LNCAP (cell line): Measurements from ENCODE around the gene GNG7.

Source experiments
- TF ChIP-seq, protein P1 (sequence below): fragments of 450-650 bp; IDR thresholded peaks from 2 replicates; pipeline ENCODE4 v1.5.1; 2017; ENCODE audit warnings: mild to moderate bottlenecking

The GNG7 gene

DNA sequence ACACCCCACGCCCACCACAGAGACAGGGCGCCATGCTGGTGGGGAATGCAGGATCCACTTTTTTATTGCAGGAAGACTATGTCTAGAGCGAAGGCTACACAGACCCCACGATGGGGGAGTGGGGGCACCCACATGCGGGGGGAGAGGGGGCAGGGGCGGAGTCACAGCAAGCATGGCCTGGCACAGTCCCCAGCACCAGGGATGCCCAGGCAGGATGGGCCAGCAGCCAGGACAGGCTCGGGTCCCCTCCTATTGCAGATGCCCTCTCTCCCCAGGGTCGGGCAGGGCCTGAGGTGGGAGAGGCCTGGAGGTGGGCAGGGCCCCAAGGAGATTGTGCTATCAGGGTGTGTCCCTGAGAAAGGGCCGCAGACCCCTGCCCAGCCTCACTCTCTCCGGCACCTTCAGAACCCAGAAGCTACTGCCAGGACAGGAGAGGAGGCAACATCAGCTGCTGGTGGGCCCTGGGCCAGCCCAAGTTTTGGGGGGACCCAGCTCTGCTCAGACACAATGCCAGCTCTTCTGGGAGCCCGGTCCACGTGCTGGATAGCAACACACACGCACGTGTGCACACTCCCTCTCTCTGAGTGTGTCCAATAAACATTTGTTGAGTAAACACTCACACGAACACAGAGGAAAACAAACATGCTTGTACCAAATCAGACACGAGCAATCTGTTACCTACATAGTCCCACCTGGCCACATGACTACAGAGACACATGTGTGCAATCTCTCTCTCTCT is 12.2 kb upstream of the GNG7 start:
- TF ChIP-seq, protein P1, sequence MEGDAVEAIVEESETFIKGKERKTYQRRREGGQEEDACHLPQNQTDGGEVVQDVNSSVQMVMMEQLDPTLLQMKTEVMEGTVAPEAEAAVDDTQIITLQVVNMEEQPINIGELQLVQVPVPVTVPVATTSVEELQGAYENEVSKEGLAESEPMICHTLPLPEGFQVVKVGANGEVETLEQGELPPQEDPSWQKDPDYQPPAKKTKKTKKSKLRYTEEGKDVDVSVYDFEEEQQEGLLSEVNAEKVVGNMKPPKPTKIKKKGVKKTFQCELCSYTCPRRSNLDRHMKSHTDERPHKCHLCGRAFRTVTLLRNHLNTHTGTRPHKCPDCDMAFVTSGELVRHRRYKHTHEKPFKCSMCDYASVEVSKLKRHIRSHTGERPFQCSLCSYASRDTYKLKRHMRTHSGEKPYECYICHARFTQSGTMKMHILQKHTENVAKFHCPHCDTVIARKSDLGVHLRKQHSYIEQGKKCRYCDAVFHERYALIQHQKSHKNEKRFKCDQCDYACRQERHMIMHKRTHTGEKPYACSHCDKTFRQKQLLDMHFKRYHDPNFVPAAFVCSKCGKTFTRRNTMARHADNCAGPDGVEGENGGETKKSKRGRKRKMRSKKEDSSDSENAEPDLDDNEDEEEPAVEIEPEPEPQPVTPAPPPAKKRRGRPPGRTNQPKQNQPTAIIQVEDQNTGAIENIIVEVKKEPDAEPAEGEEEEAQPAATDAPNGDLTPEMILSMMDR: no peak

DNA sequence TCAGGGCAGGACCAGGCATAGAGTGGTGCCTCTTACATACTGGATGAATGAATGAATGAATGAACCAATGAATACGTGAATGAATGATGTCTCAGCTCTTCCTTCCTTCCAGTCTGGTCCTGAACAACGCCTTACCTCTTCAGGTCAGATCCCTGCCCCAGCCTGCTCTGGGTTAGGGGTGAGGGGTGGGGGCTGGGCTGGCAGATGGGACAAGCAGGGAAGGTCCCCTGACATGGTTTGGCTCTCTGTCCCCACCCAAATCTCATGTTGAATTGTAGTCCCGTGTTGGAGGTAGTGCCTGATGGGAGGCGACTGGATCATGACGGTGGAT is 9.3 kb upstream of the GNG7 start:
- TF ChIP-seq, protein P1: no peak

DNA sequence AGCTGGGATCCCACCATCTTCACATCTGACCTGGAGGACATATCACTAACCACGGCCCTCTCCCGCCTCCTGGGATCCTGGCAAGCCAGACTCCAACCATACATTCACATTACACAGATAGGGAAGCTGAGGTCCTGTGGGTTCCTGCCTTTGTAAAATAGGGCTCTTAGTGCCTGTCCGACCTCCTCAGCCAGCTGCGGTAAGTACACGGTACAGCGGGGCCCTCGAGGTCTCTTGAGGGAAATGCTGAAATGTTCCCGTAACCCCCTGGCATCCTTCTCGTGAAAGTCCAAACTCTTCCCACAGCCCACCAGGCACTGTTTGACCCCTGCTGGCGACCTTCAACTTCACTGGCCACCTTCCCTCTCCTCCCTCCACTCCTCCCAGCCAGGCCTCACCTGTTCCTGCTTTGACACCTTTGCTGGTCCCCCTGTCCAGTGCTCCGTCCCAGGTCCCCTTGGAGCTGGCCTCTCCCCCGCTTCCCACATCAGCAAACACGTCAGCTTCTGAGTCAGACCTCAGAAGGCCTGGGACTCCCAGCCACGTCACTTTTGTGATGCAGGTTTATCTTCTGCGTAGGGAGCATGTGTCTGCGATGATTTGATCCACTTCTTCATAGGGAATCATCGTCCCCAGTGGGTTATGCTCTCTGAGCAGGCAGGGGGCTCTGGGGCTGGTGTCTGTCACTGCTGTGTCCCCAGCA is 8.8 kb upstream of the GNG7 start:
- TF ChIP-seq, protein P1: no peak

DNA sequence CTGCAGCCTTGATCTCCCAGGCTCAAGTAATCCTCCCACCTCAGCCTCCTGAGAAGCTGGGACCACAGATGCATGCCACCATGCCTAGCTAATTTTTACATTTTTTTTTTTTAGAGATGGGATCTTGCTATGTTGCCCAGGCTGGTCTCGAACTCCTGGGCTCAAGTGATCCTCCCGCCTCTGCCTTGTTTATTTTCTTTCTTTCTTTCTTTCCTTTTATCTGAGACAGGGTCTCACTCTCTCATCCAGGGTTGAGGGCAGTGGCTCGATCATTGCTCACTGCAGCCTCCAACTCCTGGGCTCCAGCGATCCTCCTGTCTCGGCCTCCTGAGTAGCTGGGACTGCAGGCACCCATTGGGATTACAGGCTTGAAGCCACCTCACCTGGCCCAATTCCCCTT is 3.8 kb upstream of the GNG7 start:
- TF ChIP-seq, protein P1: no peak

DNA sequence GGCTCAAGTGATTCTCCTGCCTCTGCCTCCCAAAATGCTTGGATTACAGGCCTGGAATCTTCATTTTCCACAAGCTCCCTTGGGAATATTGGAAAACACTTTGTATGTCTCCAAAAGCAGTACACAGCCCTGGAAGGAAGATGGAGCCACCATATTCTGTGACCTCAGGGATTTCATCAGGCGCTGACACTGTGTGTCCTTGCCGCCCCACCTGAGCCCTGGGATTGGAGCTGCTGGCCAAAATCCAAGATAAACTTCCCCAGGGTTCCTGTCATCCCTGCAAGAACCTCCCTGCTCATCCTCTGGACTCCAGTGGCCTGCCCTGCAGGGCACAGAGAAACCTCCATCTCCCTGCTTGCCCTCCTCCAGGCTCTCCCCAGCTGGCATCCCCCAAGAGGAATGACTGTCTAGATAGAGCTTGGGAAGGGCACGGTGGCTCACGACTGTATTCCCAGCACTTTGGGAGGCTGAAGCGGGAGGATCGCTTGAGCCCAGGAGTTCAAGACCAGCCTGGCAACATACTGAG is 1.3 kb upstream of the GNG7 start:
- TF ChIP-seq, protein P1: no peak

DNA sequence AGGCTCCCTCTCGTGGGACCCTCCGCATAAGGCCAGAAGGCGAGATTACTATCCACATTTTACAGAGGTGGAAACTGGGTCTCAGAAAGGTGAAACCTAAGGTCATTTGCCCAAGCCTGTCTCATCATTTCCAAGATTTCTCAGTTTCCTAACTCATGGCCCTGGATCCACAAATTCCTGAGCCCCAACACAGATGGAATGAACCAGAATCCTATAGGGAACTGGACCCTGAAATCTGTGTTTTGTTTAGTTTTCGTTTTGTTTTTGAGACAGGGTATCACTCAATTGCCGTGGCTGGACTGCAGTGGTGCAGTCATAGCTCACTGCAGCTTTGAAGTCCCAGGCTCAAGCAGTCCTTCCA is 563 bp upstream of the GNG7 start:
- TF ChIP-seq, protein P1: no peak

DNA sequence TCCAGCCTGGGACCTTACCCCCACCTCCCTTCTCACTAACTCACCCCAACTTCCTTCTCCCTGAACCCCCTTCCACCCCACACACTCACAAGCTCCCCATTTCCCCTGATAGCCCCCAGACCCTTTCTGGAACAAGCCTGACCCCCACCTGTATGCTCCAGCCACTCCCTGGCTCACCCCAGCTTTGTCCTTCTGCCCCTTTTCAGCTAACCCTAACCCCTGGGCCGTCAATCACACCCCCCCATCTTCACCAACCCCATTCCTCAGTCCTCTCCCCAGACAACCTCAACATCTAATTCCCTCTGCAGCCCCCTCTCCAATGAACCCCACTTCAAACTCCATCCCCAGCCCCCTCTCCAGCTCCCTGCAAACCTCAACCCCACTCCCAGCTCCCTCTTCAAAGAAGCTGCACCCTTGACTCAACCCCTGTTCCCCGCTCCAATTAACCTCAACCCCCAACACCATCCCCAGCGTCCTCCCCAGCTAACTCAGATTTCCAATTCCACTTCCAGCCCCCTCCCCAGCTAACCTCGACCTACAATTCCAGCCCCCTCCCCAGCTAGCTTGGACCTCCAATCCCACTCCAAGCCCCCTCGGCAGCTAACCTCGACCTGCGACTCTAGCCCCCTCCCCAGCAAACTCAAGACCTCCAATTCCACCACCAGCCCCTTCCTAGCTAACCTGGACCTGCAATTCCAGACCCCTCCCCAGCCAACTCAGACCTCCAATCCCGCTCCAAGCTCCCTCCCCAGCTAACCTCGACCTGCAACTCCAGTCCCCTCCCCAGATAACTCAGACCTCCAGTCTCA is 929 bp downstream of the GNG7 start:
- TF ChIP-seq, protein P1: no peak
